HCT116 (cell line): ENCODE measurements around the gene LCAT.

Experiments used
- CTCF ChIP-seq, 3 experiments: fragments of 200-600 bp in 1 of 3; sonication (generic) in 1 of 3; IDR thresholded peaks in 2 of 3; conservative IDR thresholded peaks in 1 of 3; 2 replicates each; pipeline ENCODE4 v1.5.1; 2012 to 2017; ENCODE audit warnings: low read depth in 2 of 3, low read length in 2 of 3, antibody characterized with exemption in 1 of 3, borderline replicate concordance in 1 of 3, control low read depth in 1 of 3, mild to moderate bottlenecking in 1 of 3, mixed read lengths in 1 of 3, mixed run types in 1 of 3, moderate library complexity in 1 of 3; ENCODE audit not compliant: insufficient read depth in 1 of 3
- JUND ChIP-seq: IDR thresholded peaks from 2 replicates; pipeline ENCODE4 v1.6.1; 2012
- POLR2A ChIP-seq: IDR thresholded peaks from 2 replicates; pipeline ENCODE4 v1.7.0; 2011; ENCODE audit warnings: borderline replicate concordance; ENCODE audit not compliant: insufficient read depth, insufficient read length; ENCODE audit errors: extremely low read depth
- POLR2AphosphoS5 ChIP-seq: IDR thresholded peaks from 2 replicates; pipeline ENCODE4 v1.6.1; 2011; ENCODE audit warnings: mild to moderate bottlenecking, low read depth, low read length, moderate library complexity
- YY1 ChIP-seq: IDR thresholded peaks from 2 replicates; pipeline ENCODE4 v1.6.1; 2011; ENCODE audit warnings: low read length, low read depth, moderate library complexity, mild to moderate bottlenecking; ENCODE audit not compliant: insufficient replicate concordance; ENCODE audit errors: extremely low read depth

GRCh38 chr16:67951485-67951884 is 7.6 kb upstream of the LCAT start:
- TF ChIP-seq POLR2AphosphoS5 (no peak), YY1 (no peak), POLR2A (no peak), CTCF (IDR thresholded peaks at IDR 0.05 in 2 of 3, conservative IDR thresholded peaks at IDR 0.05 in 1 of 3; ENCODE audit: borderline replicate concordance in 1 of 3, insufficient read depth in 1 of 3, low read depth in 2 of 3, low read length in 2 of 3) (no peak), JUND (no peak)
